Lung microvascular endothelial cell (primary cell): Measurements from ENCODE around the gene SETD4. TPM values are rescaled to one million over a fixed set of nuclear protein-coding genes. Genes with fewer than 3 reads are reported as not detected.
A peak's percentile ranks its signal among the peaks of the same experiment; 100 is the strongest.
"Not testable (repeated sequence)": the region's sequence is repeated elsewhere in the genome, so short reads cannot be mapped to it uniquely, and the experiment has no call there.

Experiments
- DNase-seq, 2 donors: peaks; one replicate each; pipeline versions ENCODE4 v3.0.0 to v3.0.0-alpha.2; 2010; ENCODE audit warnings: low read depth in 2 of 2
- total RNA-seq: library from RNA; depleted of rRNA; stranded (reverse); fragments of >200 nt; gene quantifications from 2 replicates; pipeline ENCODE4 v1.2.1, GENCODE V29; 2014

SETD4 gene
- total RNA-seq, 1 donor from 2014 or later = 6.0 TPM

GRCh38 chr21:36079010-36079649 is 18.8 kb upstream of the SETD4 start:
- DNase-seq = peak; percentile 36 to 70

GRCh38 chr21:36077758-36078157 is 17.4 kb upstream of the SETD4 start:
- DNase-seq = no peak

DNA sequence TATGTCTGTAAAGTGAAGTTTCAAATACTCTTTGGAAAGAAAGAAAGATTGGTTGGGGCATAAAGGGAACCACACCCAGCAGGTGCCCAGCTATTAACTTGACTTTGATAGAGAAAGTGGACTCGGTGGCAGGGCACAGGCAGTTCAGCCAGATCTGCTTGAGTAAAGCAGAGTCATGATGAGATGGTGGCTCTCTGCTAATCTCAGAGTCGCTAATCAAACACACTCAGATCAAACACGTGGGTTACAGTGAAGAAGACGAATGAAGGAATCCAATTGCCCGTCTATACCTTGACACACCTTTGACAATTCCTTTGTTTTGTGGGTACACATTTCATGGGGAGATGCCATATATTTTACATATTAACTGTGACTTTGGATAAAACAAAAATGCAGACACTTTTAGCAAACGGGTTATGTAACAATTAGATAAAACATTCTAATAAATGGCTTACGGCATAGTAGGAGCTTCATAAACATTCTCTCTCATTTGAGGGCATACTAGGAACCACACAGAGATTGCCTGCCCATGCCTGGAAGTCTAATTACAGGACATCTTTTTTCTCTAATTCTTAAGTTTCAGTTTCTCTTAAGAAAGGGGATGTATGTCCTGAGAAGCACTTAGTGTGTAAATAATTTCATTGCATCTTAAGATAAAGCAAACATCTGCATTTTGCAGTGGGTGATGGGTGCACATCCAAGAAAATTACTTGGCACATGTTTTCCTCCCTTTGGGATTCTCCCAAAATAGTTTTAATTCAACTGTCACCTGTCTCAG is 16.7 kb upstream of the SETD4 start:
- DNase-seq = no peak

DNA sequence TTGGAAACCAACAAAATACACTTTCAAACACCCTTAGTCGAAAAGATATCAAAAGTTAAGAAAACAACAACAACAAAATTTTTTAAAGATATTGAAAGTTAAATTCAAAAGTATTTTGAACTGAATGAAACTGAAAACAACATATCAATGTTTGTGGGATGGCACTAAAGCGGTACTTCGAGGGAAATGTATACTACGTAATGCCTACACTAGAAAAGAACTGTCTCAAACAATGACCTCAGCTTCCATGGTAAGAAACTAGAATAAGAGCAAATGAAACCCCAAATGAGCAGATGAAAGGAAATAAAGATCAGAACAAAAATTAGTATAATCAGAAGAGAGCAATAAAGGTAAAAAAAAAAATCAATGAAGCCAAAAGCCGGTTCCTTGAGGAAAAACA is 15.6 kb upstream of the SETD4 start:
- no peak for DNase-seq

DNA sequence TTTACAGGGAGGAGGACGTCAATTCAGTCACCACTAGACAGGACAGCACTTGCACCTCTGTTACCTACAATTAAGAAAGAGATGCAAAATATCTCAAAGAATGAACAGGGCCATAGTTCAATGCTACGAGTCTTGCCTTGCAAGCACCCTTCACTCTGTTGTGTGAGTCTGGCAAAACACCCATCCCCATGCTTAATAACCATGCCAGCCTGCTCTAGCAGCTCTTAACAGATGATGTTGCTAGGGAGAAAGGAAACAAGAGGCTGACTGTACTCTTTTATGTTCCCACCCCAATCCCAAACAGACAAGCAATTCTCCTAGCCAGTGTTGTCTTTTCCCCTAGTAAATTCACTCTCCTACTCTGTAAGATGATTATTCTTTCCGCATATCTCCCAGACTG is 14.8 kb upstream of the SETD4 start:
- no peak for DNase-seq

DNA sequence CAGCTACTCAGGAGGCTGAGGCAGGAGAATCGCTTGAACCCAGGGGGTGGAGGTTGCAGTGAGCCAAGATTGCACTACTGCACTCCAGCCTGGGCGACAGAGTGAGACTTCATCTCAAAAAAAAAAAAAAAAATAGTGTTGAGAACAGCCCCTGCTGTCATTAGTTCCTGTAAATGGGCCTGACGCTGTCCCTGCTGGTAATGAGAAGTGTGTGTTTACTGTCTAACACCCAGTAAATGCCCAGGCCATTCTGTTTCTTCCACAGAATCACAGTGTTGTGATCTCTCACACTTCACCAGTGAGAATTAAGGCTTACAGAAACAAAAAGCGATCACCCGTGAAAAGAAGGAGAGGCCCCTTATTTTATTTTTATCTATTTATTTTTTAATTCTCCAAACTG is 13.6 kb upstream of the SETD4 start:
- DNase-seq = not testable (repeated sequence)

DNA sequence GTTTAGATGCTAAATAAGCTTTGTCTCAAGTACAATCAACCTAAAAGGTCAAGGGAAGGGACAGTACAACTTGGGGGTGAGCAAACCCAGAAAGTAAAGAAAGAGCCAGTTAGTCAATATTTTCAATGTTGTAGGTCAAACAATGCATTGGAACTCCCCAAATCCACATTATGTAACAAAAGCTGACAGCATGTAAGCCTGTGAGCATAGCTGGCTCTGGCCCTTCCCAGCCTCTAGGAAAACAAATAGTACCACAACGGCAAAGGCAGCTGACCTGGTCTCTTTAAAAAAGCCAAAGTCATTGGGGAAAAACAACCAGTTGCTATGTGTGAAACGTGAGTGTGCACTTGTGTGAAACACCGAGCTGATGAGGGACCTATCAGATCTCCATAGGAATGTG is 12.9 kb upstream of the SETD4 start:
- DNase-seq = peak in 1 of 2 donors; percentile 91

DNA sequence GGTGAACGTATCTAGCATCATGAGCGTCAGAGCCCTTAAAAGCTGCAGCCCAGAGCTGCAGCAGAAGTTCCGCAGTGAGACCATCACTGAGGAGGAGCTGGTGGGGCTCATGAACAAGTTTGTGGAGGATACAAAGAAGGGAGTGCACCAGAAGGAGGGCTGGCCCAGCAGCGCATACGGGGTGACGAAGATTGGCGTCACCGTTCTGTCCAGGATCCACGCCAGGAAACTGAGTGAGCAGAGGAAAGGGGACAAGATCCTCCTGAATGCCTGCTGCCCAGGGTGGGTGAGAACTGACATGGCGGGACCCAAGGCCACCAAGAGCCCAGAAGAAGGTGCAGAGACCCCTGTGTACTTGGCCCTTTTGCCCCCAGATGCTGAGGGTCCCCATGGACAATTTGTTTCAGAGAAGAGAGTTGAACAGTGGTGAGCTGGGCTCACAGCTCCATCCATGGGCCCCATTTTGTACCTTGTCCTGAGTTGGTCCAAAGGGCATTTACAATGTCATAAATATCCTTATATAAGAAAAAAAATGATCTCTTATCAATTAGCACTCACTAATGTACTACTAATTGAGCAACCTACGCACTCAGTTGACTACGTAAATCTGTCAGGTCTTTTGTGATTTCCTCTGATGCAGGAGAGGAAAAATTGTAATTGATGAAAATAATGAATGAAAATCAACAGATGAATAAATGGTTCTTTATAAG is 12.3 kb upstream of the SETD4 start:
- DNase-seq = no peak

DNA sequence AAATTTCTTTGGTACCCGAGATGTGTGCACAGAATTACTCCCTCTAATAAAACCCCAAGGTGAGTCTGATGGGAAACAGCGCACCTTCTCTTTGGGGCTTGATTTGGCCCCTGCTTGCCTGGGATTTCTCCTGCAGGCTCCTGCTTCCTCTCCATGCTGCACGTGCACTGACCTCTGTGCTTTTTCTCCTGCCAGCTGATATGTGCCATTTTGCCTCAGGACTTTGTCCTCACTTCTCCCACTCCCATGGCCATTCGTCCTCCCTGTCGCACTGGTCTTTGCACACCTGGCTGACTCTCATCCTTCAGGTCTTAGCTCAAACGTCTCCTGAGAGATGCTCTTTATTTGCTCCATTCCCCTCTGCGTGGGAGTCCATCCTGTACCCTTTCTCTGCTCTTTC is 10.7 kb upstream of the SETD4 start:
- no peak for DNase-seq

DNA sequence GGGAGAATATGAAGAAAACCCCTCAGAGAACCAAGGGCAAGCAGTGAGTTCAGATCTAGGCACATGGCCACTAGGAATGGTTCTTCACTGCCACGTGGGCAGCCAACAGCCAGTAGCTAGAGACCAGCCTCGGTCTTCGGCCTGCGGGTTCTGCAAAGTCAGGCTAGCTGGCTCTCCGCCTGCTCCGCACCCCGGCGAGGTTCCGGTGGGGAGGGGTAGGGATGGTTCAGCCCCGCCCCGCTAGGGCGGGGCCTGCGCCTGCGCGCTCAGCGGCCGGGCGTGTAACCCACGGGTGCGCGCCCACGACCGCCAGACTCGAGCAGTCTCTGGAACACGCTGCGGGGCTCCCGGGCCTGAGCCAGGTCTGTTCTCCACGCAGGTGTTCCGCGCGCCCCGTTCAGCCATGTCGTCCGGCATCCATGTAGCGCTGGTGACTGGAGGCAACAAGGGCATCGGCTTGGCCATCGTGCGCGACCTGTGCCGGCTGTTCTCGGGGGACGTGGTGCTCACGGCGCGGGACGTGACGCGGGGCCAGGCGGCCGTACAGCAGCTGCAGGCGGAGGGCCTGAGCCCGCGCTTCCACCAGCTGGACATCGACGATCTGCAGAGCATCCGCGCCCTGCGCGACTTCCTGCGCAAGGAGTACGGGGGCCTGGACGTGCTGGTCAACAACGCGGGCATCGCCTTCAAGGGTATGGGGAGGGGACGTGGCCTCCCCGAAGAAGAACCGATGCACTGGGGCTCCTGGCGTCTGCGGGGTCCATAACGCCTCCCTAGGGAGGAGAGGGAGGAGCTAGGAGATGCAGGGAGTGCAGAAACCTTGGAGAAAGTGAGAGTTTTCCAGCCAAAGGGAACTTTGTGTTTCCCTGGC is 9.6 kb upstream of the SETD4 start, which contains the start of gene CBR1:
CBR1 (plus strand) TSS at position 312 of the 871 bp plus-strand sequence; CDS start at position 404, 92 bp downstream.
- DNase-seq = peak; percentile 87 to 90

- DNase-seq = no peak
These were observed 8.5 kb upstream of the SETD4 start for GRCh38 chr21:36068748-36069398.

DNA sequence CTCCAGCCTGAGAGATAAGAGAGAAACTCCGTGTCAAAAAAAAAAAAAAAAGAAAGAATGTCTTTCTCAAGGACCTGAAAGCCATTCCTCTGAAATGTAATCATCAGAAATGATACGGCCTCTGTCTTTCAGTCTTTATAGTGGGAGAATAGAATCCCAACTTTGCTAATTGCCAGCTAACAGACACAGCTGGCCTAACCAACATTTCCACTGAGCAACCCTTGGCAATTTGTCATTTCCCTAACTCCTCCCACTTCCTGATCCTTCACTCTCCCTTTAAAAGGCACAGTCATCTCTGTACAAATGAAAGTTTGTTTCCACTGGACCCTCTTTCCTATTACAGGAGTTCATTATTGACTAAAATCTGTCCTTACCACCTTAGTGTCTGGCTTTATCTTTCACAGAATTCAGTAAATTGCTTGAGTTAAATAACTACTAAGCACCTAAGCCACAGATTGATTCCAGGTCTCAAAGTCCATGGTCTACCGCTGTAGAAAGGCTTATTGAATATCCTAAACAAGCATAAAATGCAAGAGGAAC is 5.2 kb upstream of the SETD4 start:
- DNase-seq = peak; percentile 84

DNA sequence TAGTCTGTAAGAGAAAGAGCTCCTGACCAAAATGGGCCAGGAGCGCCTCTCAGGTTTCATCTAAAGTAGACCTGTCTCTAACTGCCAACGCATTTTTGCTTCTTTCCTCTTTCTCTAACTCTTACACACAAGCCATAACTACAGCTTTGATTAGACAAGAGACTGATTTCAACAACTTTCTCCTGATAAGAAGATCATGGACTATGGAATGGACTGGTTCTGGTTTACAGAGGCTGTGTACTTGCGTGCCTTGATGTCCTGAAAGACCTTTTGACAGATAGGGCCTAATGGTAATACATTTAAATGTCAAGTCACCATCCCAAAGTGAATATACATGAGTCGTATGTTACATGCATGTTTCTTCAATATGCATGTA is 3.7 kb upstream of the SETD4 start:
- DNase-seq = no peak

GRCh38 chr21:36063375-36064084 is 3.2 kb upstream of the SETD4 start:
- no peak for DNase-seq

GRCh38 chr21:36061445-36061844 is 1.1 kb upstream of the SETD4 start:
- DNase-seq = no peak

- DNase-seq = peak in 1 of 2 donors; percentile 71
These were observed 535 bp downstream of the SETD4 start for GRCh38 chr21:36059823-36060158.

DNA sequence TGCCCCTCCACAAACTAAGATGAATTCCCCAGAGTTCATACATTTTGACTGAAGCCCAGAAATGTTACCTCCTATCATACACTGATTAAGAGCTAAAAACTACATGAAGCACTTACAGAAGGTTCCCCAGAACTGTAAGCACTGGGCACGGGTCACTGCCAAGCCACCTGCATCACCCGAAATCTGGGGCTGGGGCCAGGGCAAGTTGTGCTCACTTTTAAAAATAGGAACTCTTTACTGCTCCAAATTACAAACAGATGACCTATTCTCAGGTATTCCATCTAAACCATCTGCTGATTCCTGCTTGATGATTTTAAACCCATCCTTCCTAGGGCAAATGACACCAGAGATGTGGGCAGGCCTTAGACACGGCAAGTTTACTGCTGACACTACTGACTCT is 4.8 kb downstream of the SETD4 start:
- no peak for DNase-seq

GRCh38 chr21:36053715-36054062 is 6.6 kb downstream of the SETD4 start:
- DNase-seq = no peak

DNA sequence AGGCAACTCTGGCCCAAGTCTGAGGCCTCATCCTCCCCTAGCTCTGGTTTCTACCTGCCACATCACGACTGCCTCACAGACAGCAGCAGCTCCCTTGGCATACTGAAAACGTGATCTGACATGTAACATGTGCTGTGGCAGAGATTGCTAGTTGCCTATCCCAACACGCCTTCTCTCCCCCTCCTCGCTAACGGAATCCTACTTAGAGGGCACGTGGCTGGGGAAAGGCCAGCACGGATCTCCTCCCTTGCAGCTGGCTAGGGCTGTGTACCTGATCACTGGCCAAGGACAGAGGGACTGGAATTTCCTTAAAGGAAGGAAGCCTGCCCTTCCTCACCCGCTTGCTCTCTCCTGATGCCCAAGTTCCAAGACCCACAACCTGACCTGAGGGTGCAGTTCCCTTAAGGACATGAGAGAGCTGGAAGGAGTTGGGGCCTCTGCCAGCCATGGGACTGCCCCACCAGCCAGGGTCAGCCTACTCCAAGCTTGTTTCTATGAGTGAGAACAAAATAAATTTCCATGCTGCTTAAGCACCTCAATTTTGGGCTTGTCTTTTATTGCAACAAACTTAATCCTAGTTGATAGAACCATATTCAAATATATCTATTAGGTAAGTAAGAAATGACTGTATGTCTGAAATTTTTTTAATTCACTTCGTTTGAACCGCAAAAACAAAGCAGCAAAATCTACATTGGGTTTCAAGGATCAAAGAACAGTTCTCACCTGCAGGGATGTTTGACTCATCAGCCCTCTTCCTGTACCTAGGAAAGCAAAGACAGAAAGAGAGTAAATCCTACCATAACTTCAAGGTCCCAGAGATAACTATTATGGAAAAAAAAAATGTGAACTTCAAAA is 7.2 kb downstream of the SETD4 start:
- DNase-seq = peak; percentile 5 to 20
